HG03025 (cell line): ENCODE results near the gene KBTBD8.

Experiments
- ATAC-seq: cut with Tn5 transposase; IDR thresholded peaks from one replicate; pipeline ENCODE4 v1.9.1; 2021; ENCODE audit warnings: mild to moderate bottlenecking, moderate library complexity; ENCODE audit not compliant: unreplicated experiment, low FRiP score

Gene KBTBD8

GRCh38 chr3:66997560-66998112, 471 bp upstream of the KBTBD8 start:
- ATAC-seq, result peak; percentile 94

- ATAC-seq, result no peak
These were observed 763 bp downstream of the KBTBD8 start for GRCh38 chr3:66998904-66999235.

GRCh38 chr3:67000009-67000408, 1.9 kb downstream of the KBTBD8 start:
- peak; percentile 44 for ATAC-seq

GRCh38 chr3:67001086-67001861, 3.2 kb downstream of the KBTBD8 start:
- no peak for ATAC-seq

- no peak for ATAC-seq
These were observed 7.9 kb downstream of the KBTBD8 start for GRCh38 chr3:67005974-67006373.

- ATAC-seq, result no peak
These were observed 8.4 kb downstream of the KBTBD8 start for GRCh38 chr3:67006460-67006859.

- ATAC-seq, result no peak
These were observed 10.3 kb downstream of the KBTBD8 start for GRCh38 chr3:67008388-67008787.

- ATAC-seq, result no peak
These were observed 11.6 kb downstream of the KBTBD8 start for GRCh38 chr3:67009716-67010115.

GRCh38 chr3:67011414-67012131, 13.5 kb downstream of the KBTBD8 start:
- no peak for ATAC-seq

GRCh38 chr3:67012564-67012963, 14.5 kb downstream of the KBTBD8 start:
- no peak for ATAC-seq

- no peak for ATAC-seq
These were observed 17.8 kb downstream of the KBTBD8 start for GRCh38 chr3:67015702-67016484.

- ATAC-seq, result peak; percentile 72
These were observed 18.5 kb downstream of the KBTBD8 start for GRCh38 chr3:67016522-67017080.

- ATAC-seq, result no peak
These were observed 19.1 kb downstream of the KBTBD8 start for GRCh38 chr3:67017211-67017610.

- ATAC-seq, result peak; percentile 38
These were observed 20.1 kb downstream of the KBTBD8 start for GRCh38 chr3:67018105-67018788.

- ATAC-seq, result no peak
These were observed 20.9 kb downstream of the KBTBD8 start for GRCh38 chr3:67018789-67019526.

- ATAC-seq, result no peak
These were observed 30.1 kb downstream of the KBTBD8 start for GRCh38 chr3:67028001-67028784.

- peak; percentile 94 for ATAC-seq
These were observed 33.0 kb downstream of the KBTBD8 start for GRCh38 chr3:67030785-67031740.

- no peak for ATAC-seq
These were observed 33.9 kb downstream of the KBTBD8 start for GRCh38 chr3:67031986-67032385.
